Astrocyte (in vitro differentiated cells and primary cell): ENCODE data around the gene POU2AF1.

Experiments used
- EZH2 ChIP-seq: IDR thresholded peaks from 2 replicates; pipeline ENCODE4 v1.6.1; 2012; ENCODE audit warnings: mild to moderate bottlenecking, low read length, inconsistent platforms; ENCODE audit not compliant: insufficient read depth
- TF ChIP-seq, protein P1 (sequence below): IDR thresholded peaks from 2 replicates; pipeline ENCODE4 v1.5.1; 2011; ENCODE audit warnings: low read depth, mild to moderate bottlenecking, inconsistent platforms, low read length, moderate library complexity; ENCODE audit not compliant: insufficient read depth

DNA sequence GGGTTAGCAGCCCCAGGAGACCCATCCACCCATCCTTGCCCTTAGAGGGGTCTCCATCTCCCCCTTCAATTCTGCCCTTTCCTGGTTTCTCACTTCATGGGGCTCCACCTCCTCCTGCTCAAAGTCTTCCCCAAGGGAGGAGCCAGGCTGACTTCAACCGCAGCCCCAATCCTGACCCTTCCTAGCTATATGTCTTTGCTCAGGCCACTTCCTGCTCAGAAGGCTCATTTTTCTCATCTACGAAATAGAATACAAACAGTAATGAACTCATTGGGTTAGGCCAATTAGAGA, 24.5 kb downstream of the POU2AF1 start:
- TF ChIP-seq, protein P1, sequence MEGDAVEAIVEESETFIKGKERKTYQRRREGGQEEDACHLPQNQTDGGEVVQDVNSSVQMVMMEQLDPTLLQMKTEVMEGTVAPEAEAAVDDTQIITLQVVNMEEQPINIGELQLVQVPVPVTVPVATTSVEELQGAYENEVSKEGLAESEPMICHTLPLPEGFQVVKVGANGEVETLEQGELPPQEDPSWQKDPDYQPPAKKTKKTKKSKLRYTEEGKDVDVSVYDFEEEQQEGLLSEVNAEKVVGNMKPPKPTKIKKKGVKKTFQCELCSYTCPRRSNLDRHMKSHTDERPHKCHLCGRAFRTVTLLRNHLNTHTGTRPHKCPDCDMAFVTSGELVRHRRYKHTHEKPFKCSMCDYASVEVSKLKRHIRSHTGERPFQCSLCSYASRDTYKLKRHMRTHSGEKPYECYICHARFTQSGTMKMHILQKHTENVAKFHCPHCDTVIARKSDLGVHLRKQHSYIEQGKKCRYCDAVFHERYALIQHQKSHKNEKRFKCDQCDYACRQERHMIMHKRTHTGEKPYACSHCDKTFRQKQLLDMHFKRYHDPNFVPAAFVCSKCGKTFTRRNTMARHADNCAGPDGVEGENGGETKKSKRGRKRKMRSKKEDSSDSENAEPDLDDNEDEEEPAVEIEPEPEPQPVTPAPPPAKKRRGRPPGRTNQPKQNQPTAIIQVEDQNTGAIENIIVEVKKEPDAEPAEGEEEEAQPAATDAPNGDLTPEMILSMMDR = no peak
- TF ChIP-seq EZH2 = no peak
